B cell (primary cell): Measurements from ENCODE around the gene DISP1. TPM values are rescaled to one million over a fixed set of nuclear protein-coding genes. Genes with fewer than 3 reads are reported as not detected.

Experiments used
- ATAC-seq: fragments of 200-7000 bp; cut with Tn5 transposase; one replicate; pipeline ENCODE4 v1.10.0; 2021; ENCODE audit warnings: low read depth, mild to moderate bottlenecking, moderate number of reproducible peaks, moderate library complexity
- CTCF ChIA-PET: fragments of 350-600 bp; sonication (Branson Sonifier 250); formaldehyde crosslinking; loops from one replicate; lab custom pipeline; 2021; ENCODE audit warnings: antibody characterized with exemption, inconsistent platforms; lab: Charles Lee
- POLR2A ChIA-PET: fragments of 350-600 bp; sonication (Branson Sonifier 250); formaldehyde crosslinking; loops from one replicate; lab custom pipeline; 2021; ENCODE audit warnings: antibody characterized with exemption; lab: Charles Lee
- DNase-seq: peaks from one replicate; pipeline ENCODE4 v3.0.0; 2013
- H2AFZ ChIP-seq: 2 replicates; pipeline ENCODE4 v1.6.1; 2012; ENCODE audit warnings: mild to moderate bottlenecking, low read depth, low read length; ENCODE audit not compliant: insufficient read depth, poor library complexity, severe bottlenecking
- H3K27ac ChIP-seq, 2 donors: 1 replicate in 1 of 2; 2 replicates in 1 of 2; pipeline ENCODE4 v1.5.1; 2012 to 2013; ENCODE audit warnings: low read length in 2 of 2, mild to moderate bottlenecking in 2 of 2, moderate library complexity in 1 of 2
- H3K27me3 ChIP-seq, 4 experiments: fragments of 200-600 bp in 1 of 4; sonication (generic) in 1 of 4; replicated peaks in 1 of 4; 1 replicate in 2 of 4; 2 replicates in 2 of 4; pipeline versions ENCODE4 v1.6.1 to v1.7.0; 2013 to 2016; ENCODE audit warnings: low read length in 3 of 4, mild to moderate bottlenecking in 2 of 4, mixed read lengths in 1 of 4, moderate library complexity in 1 of 4; ENCODE audit not compliant: insufficient read depth in 4 of 4, control insufficient read depth in 3 of 4; ENCODE audit errors: control extremely low read depth in 1 of 4
- H3K36me3 ChIP-seq, 2 experiments: replicated peaks in 1 of 2; 1 replicate in 1 of 2; 2 replicates in 1 of 2; pipeline versions ENCODE4 v1.6.1 to v1.7.1; 2013; ENCODE audit warnings: low read length in 1 of 2; ENCODE audit not compliant: insufficient read depth in 2 of 2, control insufficient read depth in 1 of 2; ENCODE audit errors: control extremely low read depth in 1 of 2, extremely low read depth in 1 of 2
- H3K4me1 ChIP-seq, 2 donors: fragments of 200-600 bp in 1 of 2; sonication (generic) in 1 of 2; 1 replicate in 1 of 2; 2 replicates in 1 of 2; pipeline versions ENCODE4 v1.5.1 to v1.6.1; 2013 to 2017; ENCODE audit warnings: low read length in 2 of 2; ENCODE audit not compliant: control insufficient read depth in 2 of 2, insufficient read depth in 2 of 2
- H3K4me2 ChIP-seq: replicated peaks from 2 replicates; pipeline ENCODE3; 2012; ENCODE audit warnings: mild to moderate bottlenecking, low read depth, low read length; ENCODE audit not compliant: poor library complexity, severe bottlenecking
- H3K4me3 ChIP-seq, 5 experiments: fragments of 200-600 bp in 1 of 5; sonication (generic) in 1 of 5; 1 replicate in 3 of 5; 2 replicates in 2 of 5; pipeline versions ENCODE4 v1.5.1 to v1.7.0; 2011 to 2016; ENCODE audit warnings: low read length in 4 of 5, mild to moderate bottlenecking in 4 of 5, low read depth in 2 of 5, control low read depth in 1 of 5, moderate library complexity in 1 of 5; ENCODE audit not compliant: insufficient read depth in 1 of 5; ENCODE audit errors: control extremely low read depth in 1 of 5, extremely low read depth in 1 of 5
- H3K79me2 ChIP-seq: fragments of 200-600 bp; sonication (generic); one replicate; pipeline ENCODE4 v1.6.0; 2016; ENCODE audit warnings: low read length; ENCODE audit not compliant: control insufficient read depth, insufficient read depth
- H3K9ac ChIP-seq: fragments of 200-600 bp; sonication (generic); 2 replicates; pipeline ENCODE4 v1.6.1; 2017; ENCODE audit warnings: mild to moderate bottlenecking, low read length, moderate library complexity
- H3K9me3 ChIP-seq, 3 donors: one replicate each; pipeline versions ENCODE4 v1.6.1 to v1.7.1; 2013; ENCODE audit warnings: low read length in 2 of 3; ENCODE audit not compliant: control insufficient read depth in 2 of 3, insufficient read depth in 1 of 3; ENCODE audit errors: control extremely low read depth in 1 of 3
- H4K20me1 ChIP-seq: 2 replicates; pipeline ENCODE4 v1.6.0; 2012; ENCODE audit warnings: mild to moderate bottlenecking, low read length; ENCODE audit not compliant: insufficient read depth, control insufficient read depth, poor library complexity, severe bottlenecking
- H3K27ac Mint-ChIP-seq: one replicate; pipeline ENCODE4 v1.8.0; 2021; ENCODE audit warnings: mixed read lengths
- H3K27me3 Mint-ChIP-seq: one replicate; pipeline ENCODE4 v1.8.0; 2021; ENCODE audit warnings: mixed read lengths
- H3K4me1 Mint-ChIP-seq: one replicate; pipeline ENCODE4 v1.8.0; 2021; ENCODE audit warnings: mixed read lengths
- H3K4me3 Mint-ChIP-seq: one replicate; pipeline ENCODE4 v1.8.0; 2021; ENCODE audit warnings: mixed read lengths
- H3K9me3 Mint-ChIP-seq: one replicate; pipeline ENCODE4 v1.8.0; 2022; ENCODE audit warnings: mixed read lengths; ENCODE audit not compliant: insufficient read depth
- EZH2 ChIP-seq: IDR thresholded peaks from 2 replicates; pipeline ENCODE4 v1.6.1; 2012; ENCODE audit warnings: borderline replicate concordance, low read depth, mild to moderate bottlenecking, moderate library complexity, low read length; ENCODE audit not compliant: insufficient read depth, poor library complexity, severe bottlenecking
- WGBS: methylation state at CpG from one replicate; pipeline ENCODE4 v1.1.5; 2013; ENCODE audit warnings: missing lambda C conversion rate; ENCODE audit not compliant: insufficient coverage; 5-methylcytosine and 5-hydroxymethylcytosine counted together
- intact Hi-C: fragments of 100-400 bp; cut with micrococcal nuclease; formaldehyde crosslinking; loops from one replicate; pipeline ENCODE4 v1.10.0; 2022
- polyA plus RNA-seq: library from polyadenylated mRNA; depleted of rRNA; stranded (reverse); fragments of >200 nt; gene quantifications from 2 replicates; pipeline ENCODE4 v1.2.3, GENCODE V29; 2012
- total RNA-seq, 2 donors: library from RNA; stranded (reverse); fragments of 120-200 nt in 1 of 2; gene quantifications; 1 replicate in 1 of 2; 2 replicates in 1 of 2; pipeline versions ENCODE4 v1.2.3 to v1.2.4, GENCODE V29; 2013 to 2022
- TF ChIP-seq, protein P1 (sequence below): fragments of 200-600 bp; IDR thresholded peaks from one replicate; pipeline ENCODE4 v1.8.0; 2022; ENCODE audit warnings: antibody characterized with exemption, mild to moderate bottlenecking

Gene DISP1
- total and polyA plus RNA-seq, 2 donors (not counting 1 experiment from before 2014, with no cell fraction given), result 6.6 to 12.0 TPM

DNA sequence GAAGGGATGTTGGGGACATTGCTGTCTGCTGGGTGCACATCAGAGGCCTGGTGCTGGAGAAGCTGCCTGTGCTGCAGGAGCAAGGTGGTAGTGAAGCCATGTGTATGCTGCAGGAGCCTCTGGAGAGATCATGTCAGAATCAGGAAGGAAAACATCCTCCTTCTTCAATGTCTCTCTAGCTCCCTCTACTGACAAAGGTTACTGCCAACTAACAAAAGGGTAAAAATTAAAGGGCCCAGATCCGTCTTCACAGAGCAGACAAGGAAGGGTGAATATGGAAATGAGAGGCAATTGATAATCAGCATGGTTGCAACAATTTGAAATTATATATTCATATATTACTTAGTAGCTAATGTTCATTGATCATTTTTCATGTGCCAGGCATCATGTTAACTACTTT is 45.7 kb upstream of the DISP1 start:
- no CpG with 5 or more reads among the region's 1 CpG for WGBS
- no peak overlapping the region for H2AFZ ChIP-seq
- H3K9ac ChIP-seq, result no peak overlapping the region
- no peak overlapping the region for H3K4me3 ChIP-seq
- peaks cover 3 to 16% (median 10%) of the 10 kb centered on the region in 3 donors for H3K9me3 ChIP-seq
- ChIA-PET CTCF (interaction anchor here (0.8 to 2.0 kb wide), 8 partner anchors 12 to 56 kb away, joined by 3 to 8 read pairs (median 4); partner anchors contain the start of genes BROX and FAM177B), POLR2A (interaction anchor here (4.7 kb wide), 1 partner anchor 18 kb away, joined by 19 read pairs; no protein-coding TSS in a partner anchor)
- TF ChIP-seq EZH2, result no peak
- TF ChIP-seq, protein P1, sequence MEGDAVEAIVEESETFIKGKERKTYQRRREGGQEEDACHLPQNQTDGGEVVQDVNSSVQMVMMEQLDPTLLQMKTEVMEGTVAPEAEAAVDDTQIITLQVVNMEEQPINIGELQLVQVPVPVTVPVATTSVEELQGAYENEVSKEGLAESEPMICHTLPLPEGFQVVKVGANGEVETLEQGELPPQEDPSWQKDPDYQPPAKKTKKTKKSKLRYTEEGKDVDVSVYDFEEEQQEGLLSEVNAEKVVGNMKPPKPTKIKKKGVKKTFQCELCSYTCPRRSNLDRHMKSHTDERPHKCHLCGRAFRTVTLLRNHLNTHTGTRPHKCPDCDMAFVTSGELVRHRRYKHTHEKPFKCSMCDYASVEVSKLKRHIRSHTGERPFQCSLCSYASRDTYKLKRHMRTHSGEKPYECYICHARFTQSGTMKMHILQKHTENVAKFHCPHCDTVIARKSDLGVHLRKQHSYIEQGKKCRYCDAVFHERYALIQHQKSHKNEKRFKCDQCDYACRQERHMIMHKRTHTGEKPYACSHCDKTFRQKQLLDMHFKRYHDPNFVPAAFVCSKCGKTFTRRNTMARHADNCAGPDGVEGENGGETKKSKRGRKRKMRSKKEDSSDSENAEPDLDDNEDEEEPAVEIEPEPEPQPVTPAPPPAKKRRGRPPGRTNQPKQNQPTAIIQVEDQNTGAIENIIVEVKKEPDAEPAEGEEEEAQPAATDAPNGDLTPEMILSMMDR, result no peak
- H3K9me3 Mint-ChIP-seq, result peaks cover 8% of the 10 kb centered on the region
- no peaks in the 10 kb centered on the region for H3K27me3 Mint-ChIP-seq
- ATAC-seq (no peak), DNase-seq (no peak)
- H3K4me1 ChIP-seq, result peaks cover 36 to 46% of the 10 kb centered on the region in 2 donors
- H3K4me1 Mint-ChIP-seq, result peaks cover 52% of the 10 kb centered on the region
- peaks cover 4% of the 10 kb centered on the region for H3K79me2 ChIP-seq
- H3K27ac ChIP-seq, result no peak overlapping the region
- H3K4me3 Mint-ChIP-seq, result no peak overlapping the region
- H3K4me2 ChIP-seq, result no peak overlapping the region
- peaks cover 6% of the 10 kb centered on the region in 2 experiments for H3K36me3 ChIP-seq
- H4K20me1 ChIP-seq, result no peaks in the 10 kb centered on the region
- H3K27me3 ChIP-seq, result no peaks in the 10 kb centered on the region
- H3K27ac Mint-ChIP-seq, result peak overlapping the region; percentile 41
- intact Hi-C loops, result no loop called here

DNA sequence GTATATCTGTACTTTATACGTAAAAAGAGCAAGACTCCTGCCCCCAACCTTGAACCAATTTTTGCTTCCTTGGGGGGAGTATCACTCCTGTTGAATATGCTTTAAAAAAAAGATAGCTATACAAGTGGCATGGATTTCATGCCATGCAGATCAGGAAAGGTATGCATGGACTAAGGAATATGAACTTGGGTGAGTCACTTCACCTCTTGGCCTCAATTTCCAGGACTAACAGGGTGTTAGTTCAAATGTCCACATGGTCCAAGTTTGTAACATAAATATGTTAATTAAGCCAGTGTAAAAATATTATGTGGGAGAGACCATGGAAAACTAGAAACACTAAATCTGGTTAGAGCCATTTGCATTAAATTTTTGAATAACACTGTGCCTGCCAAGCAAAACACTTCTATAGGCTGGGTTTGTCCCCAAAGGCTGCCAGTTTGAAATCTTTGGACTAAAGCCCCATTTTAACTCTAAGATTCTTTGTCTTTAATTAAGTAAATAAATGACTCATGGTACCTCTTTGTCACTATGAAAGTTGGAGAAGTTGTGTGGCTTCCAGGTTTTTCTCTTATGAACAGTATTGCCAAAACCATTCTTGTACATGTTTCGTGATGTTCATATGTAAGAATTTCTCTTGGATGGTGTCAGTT is 44.7 kb upstream of the DISP1 start:
- DNase-seq, result no peak
- peak overlapping the region in 1 of 2 donors; percentile 26 for H3K27ac ChIP-seq
- H3K27me3 Mint-ChIP-seq, result no peaks in the 10 kb centered on the region
- POLR2A ChIA-PET, result interaction anchor here (4.7 kb wide), 1 partner anchor 19 kb away, joined by 19 read pairs; no protein-coding TSS in a partner anchor
- H3K27me3 ChIP-seq, result no peaks in the 10 kb centered on the region
- peaks cover 4% of the 10 kb centered on the region for H3K79me2 ChIP-seq
- H3K4me3 Mint-ChIP-seq, result peak overlapping the region; percentile 34
- H3K4me3 ChIP-seq, result no peak overlapping the region
- peaks cover 8% of the 10 kb centered on the region for H3K9me3 Mint-ChIP-seq
- no peak for ATAC-seq
- WGBS, result no CpG with 5 or more reads among the region's 2 CpGs
- no peaks in the 10 kb centered on the region for H4K20me1 ChIP-seq
- CTCF ChIA-PET, result interaction anchor here (0.6 to 1.9 kb wide), 5 partner anchors 13 to 1981 kb away, joined by 4 to 5 read pairs (median 5); partner anchors contain the start of gene FAM177B
- peaks cover 6% of the 10 kb centered on the region in 2 experiments for H3K36me3 ChIP-seq
- peaks cover 44 to 50% of the 10 kb centered on the region in 2 donors for H3K4me1 ChIP-seq
- H3K4me2 ChIP-seq, result no peak overlapping the region
- no peak overlapping the region for H3K9ac ChIP-seq
- H3K9me3 ChIP-seq, result peaks cover 3 to 16% (median 10%) of the 10 kb centered on the region in 3 donors
- TF ChIP-seq, protein P1, result no peak
- no peak for TF ChIP-seq EZH2
- H2AFZ ChIP-seq, result no peak overlapping the region
- H3K27ac Mint-ChIP-seq, result peak overlapping the region; percentile 87
- intact Hi-C loops, result no loop called here
- peaks cover 59% of the 10 kb centered on the region for H3K4me1 Mint-ChIP-seq
